ACC112 (cell line): ENCODE measurements around the gene MAGI1.
A peak's percentile ranks its signal among the peaks of the same experiment; 100 is the strongest.

ENCODE experiments used
- H2AFZ ChIP-seq: fragments of 200-600 bp; sonication (generic); one replicate; pipeline ENCODE4 v1.6.0; 2017; ENCODE audit warnings: antibody characterized with exemption, low read length; ENCODE audit not compliant: unreplicated experiment
- H3K27ac ChIP-seq: fragments of 200-600 bp; sonication (generic); 2 replicates; pipeline ENCODE4 v1.5.1; 2014; ENCODE audit warnings: low read depth, mild to moderate bottlenecking, antibody characterized with exemption, low read length, moderate library complexity
- H3K27me3 ChIP-seq: fragments of 200-600 bp; sonication (generic); 2 replicates; pipeline ENCODE4 v1.6.1; 2014; ENCODE audit warnings: mild to moderate bottlenecking, antibody characterized with exemption, low read length, moderate library complexity, mixed read lengths; ENCODE audit not compliant: insufficient read depth
- H3K36me3 ChIP-seq: fragments of 200-600 bp; sonication (generic); 2 replicates; pipeline ENCODE4 v1.6.1; 2016; ENCODE audit warnings: mild to moderate bottlenecking, antibody characterized with exemption, low read length, moderate library complexity, mixed read lengths; ENCODE audit not compliant: insufficient read depth
- H3K4me1 ChIP-seq: fragments of 200-600 bp; sonication (generic); one replicate; pipeline ENCODE4 v1.6.1; 2016; ENCODE audit warnings: low read length, mixed read lengths; ENCODE audit not compliant: insufficient read depth, unreplicated experiment, control insufficient read depth
- H3K4me3 ChIP-seq: fragments of 200-600 bp; sonication (generic); 2 replicates; pipeline ENCODE4 v1.5.1; 2014; ENCODE audit warnings: mild to moderate bottlenecking, low read depth, low read length
- H3K79me2 ChIP-seq: fragments of 200-600 bp; sonication (generic); one replicate; pipeline ENCODE4 v1.6.0; 2016; ENCODE audit warnings: low read length; ENCODE audit not compliant: control insufficient read depth, unreplicated experiment, insufficient read depth

MAGI1 gene

GRCh38 chr3:65837604-65838003 lies 201.1 kb downstream of the MAGI1 start:
- Histone ChIP-seq H3K79me2 (no peaks in the 10 kb centered on the region), H3K27ac (no peak overlapping the region), H3K27me3 (no peaks in the 10 kb centered on the region), H3K36me3 (no peaks in the 10 kb centered on the region), H2AFZ (no peak overlapping the region), H3K4me3 (no peak overlapping the region), H3K4me1 (peaks cover 27% of the 10 kb centered on the region)

GRCh38 chr3:65836047-65836446 lies 202.7 kb downstream of the MAGI1 start:
- H3K79me2 ChIP-seq: no peaks in the 10 kb centered on the region
- no peak overlapping the region for H2AFZ ChIP-seq
- no peak overlapping the region for H3K4me3 ChIP-seq
- H3K27ac ChIP-seq: no peak overlapping the region
- no peaks in the 10 kb centered on the region for H3K27me3 ChIP-seq
- H3K4me1 ChIP-seq: peaks cover 40% of the 10 kb centered on the region
- H3K36me3 ChIP-seq: no peaks in the 10 kb centered on the region

- H3K79me2 ChIP-seq: no peaks in the 10 kb centered on the region
- peak overlapping the region; percentile 36 for H3K27ac ChIP-seq
- H3K27me3 ChIP-seq: no peaks in the 10 kb centered on the region
- H3K4me1 ChIP-seq: peaks cover 43% of the 10 kb centered on the region
- H3K4me3 ChIP-seq: 0 out of 2 replicates have a peak overlapping the region, but pooled peaks have one; percentile 15
- no peaks in the 10 kb centered on the region for H3K36me3 ChIP-seq
- H2AFZ ChIP-seq: no peak overlapping the region
Observed at GRCh38 chr3:65833761-65834505, 204.8 kb downstream of the MAGI1 start.

- no peak overlapping the region for H3K4me3 ChIP-seq
- no peaks in the 10 kb centered on the region for H3K79me2 ChIP-seq
- peaks cover 51% of the 10 kb centered on the region for H3K4me1 ChIP-seq
- no peak overlapping the region for H2AFZ ChIP-seq
- H3K36me3 ChIP-seq: no peaks in the 10 kb centered on the region
- no peak overlapping the region for H3K27ac ChIP-seq
- H3K27me3 ChIP-seq: no peaks in the 10 kb centered on the region
Observed at GRCh38 chr3:65831733-65832425, 206.8 kb downstream of the MAGI1 start.

- no peaks in the 10 kb centered on the region for H3K27me3 ChIP-seq
- H3K4me3 ChIP-seq: no peak overlapping the region
- peaks cover 49% of the 10 kb centered on the region for H3K4me1 ChIP-seq
Observed at GRCh38 chr3:65830948-65831732, 207.6 kb downstream of the MAGI1 start.

GRCh38 chr3:65829228-65829627 lies 209.5 kb downstream of the MAGI1 start:
- no peak overlapping the region for H3K27ac ChIP-seq
- H3K27me3 ChIP-seq: no peaks in the 10 kb centered on the region
- H3K4me1 ChIP-seq: peaks cover 34% of the 10 kb centered on the region
- H3K36me3 ChIP-seq: no peaks in the 10 kb centered on the region
- no peaks in the 10 kb centered on the region for H3K79me2 ChIP-seq
- no peak overlapping the region for H2AFZ ChIP-seq
- H3K4me3 ChIP-seq: no peak overlapping the region

More at GRCh38 chr3:65830948-65831732, 207.6 kb downstream of the MAGI1 start:
- Histone ChIP-seq H3K36me3 (no peaks in the 10 kb centered on the region), H3K79me2 (no peaks in the 10 kb centered on the region), H2AFZ (no peak overlapping the region), H3K27ac (no peak overlapping the region)

GRCh38 chr3:65828706-65829105 lies 210.0 kb downstream of the MAGI1 start:
- Histone ChIP-seq H3K4me1 (peaks cover 30% of the 10 kb centered on the region), H3K4me3 (no peak overlapping the region), H2AFZ (no peak overlapping the region), H3K27ac (no peak overlapping the region), H3K79me2 (no peaks in the 10 kb centered on the region), H3K27me3 (no peaks in the 10 kb centered on the region), H3K36me3 (no peaks in the 10 kb centered on the region)

GRCh38 chr3:65827076-65827475 lies 211.6 kb downstream of the MAGI1 start:
- Histone ChIP-seq H2AFZ (no peak overlapping the region), H3K4me1 (peaks cover 21% of the 10 kb centered on the region), H3K4me3 (no peak overlapping the region), H3K79me2 (no peaks in the 10 kb centered on the region), H3K27ac (no peak overlapping the region), H3K27me3 (no peaks in the 10 kb centered on the region), H3K36me3 (no peaks in the 10 kb centered on the region)

- H2AFZ ChIP-seq: no peak overlapping the region
- no peak overlapping the region for H3K4me3 ChIP-seq
- H3K27me3 ChIP-seq: no peaks in the 10 kb centered on the region
- H3K4me1 ChIP-seq: peaks cover 10% of the 10 kb centered on the region
- no peaks in the 10 kb centered on the region for H3K36me3 ChIP-seq
- no peak overlapping the region for H3K27ac ChIP-seq
- H3K79me2 ChIP-seq: no peaks in the 10 kb centered on the region
Observed at GRCh38 chr3:65824166-65824565, 214.6 kb downstream of the MAGI1 start.

GRCh38 chr3:65820600-65820999 lies 218.1 kb downstream of the MAGI1 start:
- Histone ChIP-seq H2AFZ (no peak overlapping the region), H3K4me1 (no peaks in the 10 kb centered on the region), H3K79me2 (no peaks in the 10 kb centered on the region), H3K27me3 (no peaks in the 10 kb centered on the region), H3K27ac (no peak overlapping the region), H3K36me3 (no peaks in the 10 kb centered on the region), H3K4me3 (no peak overlapping the region)
